8988T (cell line): ENCODE measurements around the gene HAP1.
"Not testable (repeated sequence)": the region's sequence is repeated elsewhere in the genome, so short reads cannot be mapped to it uniquely, and the experiment has no call there.

Source experiments
- DNase-seq: peaks from one replicate; pipeline ENCODE4 v3.0.0; 2011

Gene HAP1, protein sequence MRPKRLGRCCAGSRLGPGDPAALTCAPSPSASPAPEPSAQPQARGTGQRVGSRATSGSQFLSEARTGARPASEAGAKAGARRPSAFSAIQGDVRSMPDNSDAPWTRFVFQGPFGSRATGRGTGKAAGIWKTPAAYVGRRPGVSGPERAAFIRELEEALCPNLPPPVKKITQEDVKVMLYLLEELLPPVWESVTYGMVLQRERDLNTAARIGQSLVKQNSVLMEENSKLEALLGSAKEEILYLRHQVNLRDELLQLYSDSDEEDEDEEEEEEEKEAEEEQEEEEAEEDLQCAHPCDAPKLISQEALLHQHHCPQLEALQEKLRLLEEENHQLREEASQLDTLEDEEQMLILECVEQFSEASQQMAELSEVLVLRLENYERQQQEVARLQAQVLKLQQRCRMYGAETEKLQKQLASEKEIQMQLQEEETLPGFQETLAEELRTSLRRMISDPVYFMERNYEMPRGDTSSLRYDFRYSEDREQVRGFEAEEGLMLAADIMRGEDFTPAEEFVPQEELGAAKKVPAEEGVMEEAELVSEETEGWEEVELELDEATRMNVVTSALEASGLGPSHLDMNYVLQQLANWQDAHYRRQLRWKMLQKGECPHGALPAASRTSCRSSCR

GRCh38 chr17:41734139-41734948 is at the start of gene HAP1:
HAP1 (minus strand) TSS chr17:41734643; CDS start chr17:41734634, 9 bp downstream.
- peak; percentile 63 for DNase-seq

- no peak for DNase-seq
These were observed 47.7 kb upstream of the HAP1 start for GRCh38 chr17:41782142-41782541.

DNA sequence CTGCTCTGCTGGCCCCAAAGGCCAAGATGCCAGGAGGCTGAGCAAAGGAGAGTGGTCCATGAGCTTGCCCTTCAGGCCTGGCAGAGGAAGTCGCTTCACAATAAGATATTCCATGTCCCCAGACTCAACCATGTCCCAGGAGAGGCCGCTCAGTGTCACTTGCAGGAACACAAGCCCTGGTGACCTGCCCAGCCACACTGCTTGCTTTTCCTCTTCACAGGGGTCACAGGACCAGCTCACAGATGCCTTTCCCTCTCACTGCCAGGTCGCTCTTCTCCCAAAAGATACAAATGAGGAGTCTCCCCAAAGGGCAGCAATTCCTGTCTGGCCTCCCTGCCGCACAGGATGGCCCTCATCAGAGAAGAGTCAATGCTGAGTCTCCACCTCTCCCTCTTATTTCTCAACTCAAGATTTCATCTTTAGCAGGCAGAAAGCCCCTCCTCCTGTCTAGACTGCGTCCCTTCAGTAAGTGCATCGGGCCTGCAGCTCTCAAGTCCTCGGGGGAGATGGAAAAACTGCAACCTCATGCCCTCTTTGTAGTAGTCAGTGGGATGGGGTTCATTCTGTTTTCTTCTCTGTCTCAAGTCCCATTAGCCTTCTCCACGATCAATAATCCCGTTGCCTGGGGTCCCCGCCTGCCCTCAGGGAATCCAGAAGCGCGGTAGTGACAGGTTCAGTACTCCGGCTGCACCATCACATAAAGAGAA is 47.1 kb upstream of the HAP1 start:
- no peak for DNase-seq

DNA sequence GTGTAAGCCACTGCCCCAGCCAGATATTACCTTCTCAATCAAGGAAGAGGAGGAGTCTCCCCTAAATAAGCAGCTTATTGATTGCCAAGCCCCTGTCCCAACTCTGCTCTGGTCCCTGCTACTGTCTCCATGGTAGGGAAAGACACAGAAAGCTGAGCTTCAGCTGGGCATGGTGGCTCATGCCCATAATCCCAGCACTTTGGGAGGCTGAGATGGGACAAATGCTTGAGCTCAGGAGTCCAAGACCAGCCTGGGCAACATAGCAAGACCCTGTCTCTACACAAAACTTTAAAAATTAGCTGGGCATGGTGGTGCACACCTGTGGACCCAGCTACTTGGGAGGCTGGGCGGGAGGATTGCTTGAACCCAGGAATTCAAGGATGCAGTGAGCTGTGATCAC is 45.5 kb upstream of the HAP1 start:
- no peak for DNase-seq

GRCh38 chr17:41777574-41778188 is 43.2 kb upstream of the HAP1 start:
- DNase-seq = no peak

GRCh38 chr17:41777157-41777573 is 42.7 kb upstream of the HAP1 start:
- no peak for DNase-seq

DNA sequence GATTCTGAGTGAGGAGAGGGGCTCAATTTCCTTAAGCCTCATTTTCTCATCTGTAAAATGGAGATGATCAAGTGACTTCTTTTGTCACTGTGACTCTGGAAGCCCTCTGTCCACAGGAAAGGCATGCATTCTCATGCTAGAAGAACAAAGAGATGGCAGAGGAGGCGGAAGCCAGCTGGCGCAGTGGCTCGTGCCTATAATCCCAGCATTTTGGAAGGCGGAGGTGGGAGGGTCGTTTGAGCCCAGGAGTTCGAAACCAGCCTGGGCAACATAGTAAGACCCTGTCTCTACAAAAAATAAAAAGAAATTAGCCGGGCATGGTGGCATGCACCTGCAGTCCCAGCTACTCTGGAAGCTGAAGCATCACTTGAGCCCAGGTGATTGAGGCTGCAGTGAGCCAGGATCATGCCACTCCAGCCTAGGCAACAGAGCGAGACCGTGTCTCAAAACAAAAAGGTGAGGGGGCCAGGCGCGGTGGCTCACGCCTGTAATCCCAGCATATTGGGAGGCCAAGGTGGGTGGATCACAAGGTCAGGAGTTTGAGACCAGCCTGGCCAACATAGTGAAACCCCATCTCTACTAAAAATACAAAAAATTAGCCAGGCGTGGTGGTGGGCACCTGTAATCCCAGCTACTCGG is 41.9 kb upstream of the HAP1 start:
- DNase-seq = not testable (repeated sequence)

DNA sequence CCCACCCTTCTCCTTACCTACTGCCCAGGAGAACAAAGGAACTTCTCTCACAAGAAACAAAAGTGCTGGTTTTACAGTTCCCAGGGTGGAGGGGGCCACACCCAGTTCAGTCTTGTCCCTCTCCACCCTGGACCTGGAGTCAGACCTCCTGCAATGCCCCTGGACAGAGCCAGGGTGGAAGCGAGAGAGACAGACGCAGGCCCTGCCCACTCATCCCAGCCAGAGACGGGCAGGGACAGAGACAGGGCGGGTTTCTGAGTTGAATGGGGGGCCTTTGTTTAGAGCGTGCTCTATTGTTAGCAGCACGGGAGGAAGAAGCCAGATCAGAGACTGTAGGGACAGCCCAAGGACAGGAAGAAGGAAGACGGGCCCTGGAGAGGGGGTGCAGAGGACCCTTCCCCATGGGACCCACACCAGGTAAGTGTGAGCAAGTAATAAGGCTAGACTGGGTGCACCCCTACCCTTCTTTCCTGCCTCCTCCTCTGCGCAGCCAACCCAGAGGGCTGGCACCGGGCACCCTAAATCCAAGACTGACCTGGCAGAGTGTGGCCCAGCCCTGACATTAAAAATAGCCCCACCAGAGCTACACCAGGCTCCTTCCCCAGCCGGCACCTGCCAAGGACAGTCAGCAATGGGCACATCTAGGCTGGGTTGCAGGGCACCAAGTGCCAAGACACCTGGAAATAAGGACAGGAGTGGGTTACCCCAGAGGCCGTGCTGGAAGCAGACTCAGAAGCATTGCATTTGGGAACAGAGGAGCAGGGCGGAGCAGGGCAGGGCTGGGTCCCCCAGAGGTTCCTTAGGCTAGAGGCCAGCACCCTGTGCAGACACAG is 41.2 kb upstream of the HAP1 start:
- no peak for DNase-seq

GRCh38 chr17:41773731-41774193 is 39.3 kb upstream of the HAP1 start:
- no peak for DNase-seq

- DNase-seq = no peak
These were observed 38.7 kb upstream of the HAP1 start for GRCh38 chr17:41773190-41773588.

DNA sequence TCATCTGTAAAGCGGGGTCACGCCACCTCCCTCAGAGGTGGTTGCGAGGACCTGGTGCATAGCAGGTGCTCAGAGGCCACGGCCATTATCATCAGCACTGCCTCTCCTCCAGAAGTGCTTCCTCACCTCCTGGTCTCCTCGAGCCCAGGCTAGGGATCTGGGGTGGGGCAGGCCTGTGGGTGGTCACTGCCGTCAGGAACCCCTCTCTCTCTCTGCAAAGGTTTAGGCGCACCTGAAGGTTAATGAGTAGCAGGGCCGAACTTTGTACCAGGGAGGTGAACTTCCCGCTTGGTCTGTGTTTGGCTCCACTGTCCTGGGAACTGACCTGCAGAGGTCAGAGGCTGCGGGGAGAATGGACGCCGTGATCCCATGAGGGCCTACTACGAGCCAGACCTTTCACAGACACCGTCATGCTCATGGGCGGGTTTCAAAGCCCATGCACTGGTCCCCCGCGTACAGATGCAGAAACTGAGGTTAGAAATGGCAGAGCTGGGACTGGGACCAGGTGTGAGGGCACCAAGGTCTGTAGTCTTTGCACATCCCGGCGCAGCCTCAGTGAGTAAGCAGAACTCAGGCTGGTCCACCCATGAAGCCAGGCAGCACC is 38.2 kb upstream of the HAP1 start:
- no peak for DNase-seq

DNA sequence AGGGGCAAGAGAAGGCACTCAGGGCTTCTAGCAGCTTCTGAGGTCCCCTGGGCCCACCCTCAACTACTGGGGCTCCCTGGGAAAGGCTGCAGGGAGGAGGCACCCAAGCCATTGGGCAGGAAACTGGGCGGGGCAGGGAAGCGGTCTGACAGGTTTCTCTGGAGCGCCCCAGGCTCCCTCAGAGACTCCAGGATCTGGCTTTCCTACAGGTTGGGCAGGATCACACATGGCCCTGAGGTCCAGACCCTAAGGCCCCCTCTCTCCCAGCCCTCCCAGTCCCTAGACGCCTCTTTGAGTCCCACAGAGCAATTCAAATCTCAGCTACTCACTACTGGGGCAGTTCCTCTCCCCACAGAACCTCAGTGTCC is 37.8 kb upstream of the HAP1 start:
- DNase-seq = no peak

DNA sequence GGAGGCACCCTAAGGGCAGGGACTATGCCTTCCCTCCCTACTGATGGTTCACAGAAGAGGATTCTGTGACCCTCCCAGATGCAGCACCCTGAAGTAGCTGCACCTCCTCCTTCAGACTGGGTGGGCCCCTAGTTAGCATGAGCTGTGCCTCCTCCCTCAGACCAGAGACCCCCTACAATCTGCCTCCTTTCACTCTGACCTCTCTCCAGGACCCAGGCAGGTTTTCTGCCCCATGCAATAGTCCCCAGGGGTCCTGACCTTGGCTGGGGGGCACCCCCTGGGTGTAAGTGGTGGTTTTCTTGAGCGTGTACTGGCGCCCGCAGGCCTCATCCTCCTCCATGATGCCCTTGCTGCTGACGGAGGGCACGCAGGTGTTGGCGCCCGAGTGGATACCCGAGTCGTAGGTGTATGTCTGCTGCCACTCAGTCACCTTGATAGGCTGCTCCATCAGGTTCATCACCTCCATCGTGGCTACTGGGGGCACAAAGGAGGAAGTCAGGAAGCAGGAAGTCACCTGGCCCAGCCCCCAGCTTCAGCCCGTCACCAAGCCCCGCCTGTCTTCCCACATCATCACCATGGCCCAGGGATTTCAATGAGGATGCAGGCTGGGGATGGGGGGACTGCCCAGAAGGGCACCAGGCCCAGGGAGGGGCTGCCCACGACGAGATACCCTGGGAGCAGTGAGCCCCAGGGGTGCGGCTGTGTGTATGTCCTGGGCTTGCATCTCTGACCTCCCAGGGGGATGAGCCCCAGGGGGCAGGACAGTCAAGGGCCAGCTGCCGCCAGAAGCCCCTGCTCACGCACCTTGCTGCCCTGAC is 37.2 kb upstream of the HAP1 start:
- no peak for DNase-seq

DNA sequence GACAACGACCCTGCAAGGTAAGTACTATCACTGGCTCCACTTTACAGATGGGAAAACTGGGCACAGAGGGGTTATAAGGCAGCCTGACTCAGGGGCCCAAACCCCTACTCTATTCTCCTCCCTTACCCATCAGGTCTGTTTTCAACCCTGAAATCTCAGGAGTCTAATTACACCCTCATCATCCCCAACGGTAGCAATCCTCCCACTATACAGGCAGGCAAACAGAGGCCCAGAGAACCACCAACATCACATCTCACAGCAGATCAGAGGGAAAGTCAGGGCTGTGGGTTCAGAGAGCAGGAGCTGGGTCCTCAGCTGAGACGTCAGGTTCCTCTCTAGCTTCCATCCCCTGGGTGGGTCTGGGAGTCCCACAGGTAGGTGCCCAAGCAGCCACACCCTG is 35.5 kb upstream of the HAP1 start:
- no peak for DNase-seq

DNA sequence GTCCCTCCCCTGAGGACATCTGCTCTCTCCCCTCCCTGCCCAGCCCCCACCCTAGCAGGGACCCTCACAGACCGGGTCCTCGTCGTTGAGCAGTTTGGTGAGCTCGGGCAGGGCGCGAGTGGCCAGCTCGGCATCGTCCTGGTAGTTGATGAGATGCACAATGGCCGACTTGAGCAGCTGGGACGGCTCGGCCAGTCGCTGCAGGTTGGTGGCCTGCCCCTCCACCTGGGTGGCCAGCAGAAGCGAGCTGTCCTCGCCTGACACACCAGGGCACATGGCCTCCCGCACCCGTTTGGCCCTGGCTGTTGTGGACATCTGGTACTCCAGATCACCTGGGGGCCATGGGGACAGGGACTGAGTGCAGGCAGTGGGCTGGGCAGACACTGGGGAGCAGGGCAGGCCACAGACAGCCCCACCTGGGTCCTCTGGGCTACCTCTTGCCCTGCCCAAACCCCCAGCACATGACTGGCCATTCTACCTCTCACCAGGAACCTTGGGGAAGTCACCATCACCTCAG is 35.0 kb upstream of the HAP1 start:
- no peak for DNase-seq

- no peak for DNase-seq
These were observed 34.3 kb upstream of the HAP1 start for GRCh38 chr17:41768682-41769288.

DNA sequence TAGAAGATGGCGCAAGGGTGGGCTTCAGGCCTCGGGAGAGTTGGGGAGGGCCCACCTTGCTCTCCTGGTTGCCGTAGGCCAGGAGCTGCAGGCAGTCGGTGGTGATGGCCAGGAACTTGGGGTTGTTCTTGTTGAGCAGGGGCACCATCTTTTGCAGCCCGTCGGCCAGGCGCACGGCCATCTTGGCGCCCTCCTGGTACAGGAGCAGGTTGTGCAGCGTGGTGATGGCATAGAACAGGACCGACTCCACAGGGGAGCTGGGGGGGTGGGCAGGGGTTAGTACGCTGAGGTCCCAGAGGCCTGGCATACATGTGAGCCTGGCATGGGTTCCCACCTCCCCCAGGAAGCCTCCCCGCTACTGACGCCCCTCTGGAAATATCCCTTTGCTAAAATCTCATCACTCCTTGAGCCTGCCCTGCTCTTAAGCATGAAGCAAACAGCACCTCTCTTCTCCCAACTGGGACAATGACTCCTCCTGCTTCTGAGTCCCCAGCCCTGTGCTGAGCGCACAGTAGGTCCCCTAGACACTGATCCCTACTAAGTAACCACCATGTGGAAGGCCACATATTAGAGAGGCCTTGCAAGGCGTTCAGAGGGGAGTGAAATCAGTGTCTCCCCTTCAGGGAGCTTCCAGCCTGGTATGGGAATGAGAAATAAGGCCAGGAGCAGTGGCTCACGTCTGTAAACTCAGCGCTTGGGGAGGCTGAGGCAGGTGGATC is 33.0 kb upstream of the HAP1 start:
- no peak for DNase-seq

- DNase-seq = no peak
These were observed 31.7 kb upstream of the HAP1 start for GRCh38 chr17:41766135-41766534.
